ENCODE data around the gene SLC39A10.
"Not testable (repeated sequence)": the region's sequence is repeated elsewhere in the genome, so short reads cannot be mapped to it uniquely, and the experiment has no call there.

Gene SLC39A10

GRCh38 chr2:195657634-195658540 is 861 bp downstream of the SLC39A10 start:
- no peak for TF ChIP-seq CTCF (IDR thresholded peaks at IDR 0.05; ENCODE audit: low read depth, low read length)
- peak; percentile 52 for DNase-seq (ENCODE audit: extremely low read depth, low read depth)

- no peak for TF ChIP-seq CTCF (IDR thresholded peaks at IDR 0.05; ENCODE audit: low read depth, low read length)
- DNase-seq (ENCODE audit: extremely low read depth, low read depth), result no peak
Observed at GRCh38 chr2:195658541-195658890, 1.5 kb downstream of the SLC39A10 start.

GRCh38 chr2:195659114-195659513 is 2.1 kb downstream of the SLC39A10 start:
- TF ChIP-seq CTCF (IDR thresholded peaks at IDR 0.05; ENCODE audit: low read depth, low read length), result no peak
- DNase-seq (ENCODE audit: extremely low read depth, low read depth), result no peak

- TF ChIP-seq CTCF (IDR thresholded peaks at IDR 0.05; ENCODE audit: low read depth, low read length), result peak; percentile 81
- peak; percentile 47 for DNase-seq (ENCODE audit: extremely low read depth, low read depth)
Observed at GRCh38 chr2:195659982-195660890, 3.2 kb downstream of the SLC39A10 start.

GRCh38 chr2:195662138-195662537 is 5.1 kb downstream of the SLC39A10 start:
- TF ChIP-seq CTCF (IDR thresholded peaks at IDR 0.05; ENCODE audit: low read depth, low read length), result no peak
- no peak for DNase-seq (ENCODE audit: extremely low read depth, low read depth)

- TF ChIP-seq CTCF (IDR thresholded peaks at IDR 0.05; ENCODE audit: low read depth, low read length), result no peak
- DNase-seq (ENCODE audit: extremely low read depth, low read depth), result no peak
Observed at GRCh38 chr2:195663007-195663406, 6.0 kb downstream of the SLC39A10 start.

GRCh38 chr2:195664528-195664927 is 7.5 kb downstream of the SLC39A10 start:
- DNase-seq (ENCODE audit: extremely low read depth, low read depth), result no peak
- TF ChIP-seq CTCF (IDR thresholded peaks at IDR 0.05; ENCODE audit: low read depth, low read length), result peak; percentile 33

GRCh38 chr2:195665153-195665552 is 8.1 kb downstream of the SLC39A10 start:
- DNase-seq (ENCODE audit: extremely low read depth, low read depth), result not testable (repeated sequence)
